Measurements from ENCODE around the gene MECP2.

The MECP2 gene

DNA sequence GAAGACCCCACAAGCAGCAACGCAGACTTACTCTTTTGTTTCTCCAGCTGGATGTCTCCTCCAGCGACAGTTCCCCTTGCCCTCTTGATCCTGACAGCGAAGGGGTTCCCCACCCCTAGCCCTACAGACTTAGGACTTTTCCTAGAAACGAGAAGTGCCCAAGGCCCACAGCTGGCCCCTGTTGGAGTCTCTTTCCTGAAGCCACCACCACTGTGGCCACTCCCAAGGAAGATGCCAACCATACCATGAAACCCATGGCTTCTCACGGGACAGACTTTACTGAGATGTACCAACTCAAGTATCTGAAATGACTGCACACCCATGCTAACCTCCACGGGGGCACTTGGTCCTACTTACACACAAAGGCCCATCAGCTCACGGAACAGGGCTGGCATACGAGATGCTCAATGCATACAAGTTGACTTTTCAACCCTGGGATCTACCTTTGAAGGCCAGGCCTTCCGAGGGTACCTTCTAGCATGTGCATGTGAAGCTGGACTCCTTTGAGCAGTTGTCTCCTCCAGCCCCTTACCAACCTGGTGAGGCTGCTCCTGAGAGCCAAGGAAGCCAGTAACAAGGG is 76.9 kb downstream of the MECP2 start:
- H3K4me3 ChIP-seq (ENCODE audit: low read depth, low read length): peak overlapping the region; percentile 83
- no peak for TF ChIP-seq CTCF (IDR thresholded peaks at IDR 0.05; ENCODE audit: low read depth, low read length, missing control alignments)
- no peak for DNase-seq (ENCODE audit: low read depth)

- DNase-seq (ENCODE audit: low read depth): no peak
- peak within 1 kb of the TSS; percentile 83 for H3K4me3 ChIP-seq (ENCODE audit: low read depth, low read length)
- no peak for TF ChIP-seq CTCF (IDR thresholded peaks at IDR 0.05; ENCODE audit: low read depth, low read length, missing control alignments)
These were observed 77.6 kb downstream of the MECP2 start, which contains the start of gene IRAK1 for GRCh38 chrX:154019633-154020528. Gene IRAK1 (minus strand): TSS chrX:154019902. CDS start chrX:154019812, 90 bp downstream.

DNA sequence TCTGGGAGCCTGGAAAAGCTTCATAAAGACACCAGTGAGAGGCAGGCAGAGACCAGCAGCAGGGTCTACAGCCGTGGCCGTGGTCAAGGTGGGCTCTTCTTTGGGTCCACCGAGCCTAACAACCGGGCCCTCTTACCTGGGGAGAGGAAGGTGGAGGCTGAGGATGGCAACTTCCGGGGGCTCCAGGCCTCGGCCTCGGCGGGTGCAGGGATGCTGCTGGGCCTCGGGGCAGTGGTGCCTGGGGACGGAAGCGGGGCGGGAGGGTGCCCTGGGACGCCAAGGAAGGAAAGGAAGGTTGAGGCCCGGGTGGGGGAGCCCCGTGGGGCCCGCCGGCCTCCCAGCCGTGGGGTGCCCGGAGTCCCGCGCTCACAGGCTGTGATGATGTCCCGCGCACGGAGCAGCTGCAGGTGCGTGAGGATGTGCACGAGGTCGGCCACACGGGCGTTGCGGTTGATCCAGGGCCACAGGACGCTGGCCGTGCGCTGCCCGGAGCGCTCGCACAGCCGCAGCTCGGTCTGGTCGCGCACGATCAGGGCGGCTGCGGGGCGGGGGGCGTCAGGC is 78.4 kb downstream of the MECP2 start:
- TF ChIP-seq CTCF (IDR thresholded peaks at IDR 0.05; ENCODE audit: low read depth, low read length, missing control alignments): no peak
- DNase-seq (ENCODE audit: low read depth): no peak
- peak overlapping the region; percentile 83 for H3K4me3 ChIP-seq (ENCODE audit: low read depth, low read length)

DNA sequence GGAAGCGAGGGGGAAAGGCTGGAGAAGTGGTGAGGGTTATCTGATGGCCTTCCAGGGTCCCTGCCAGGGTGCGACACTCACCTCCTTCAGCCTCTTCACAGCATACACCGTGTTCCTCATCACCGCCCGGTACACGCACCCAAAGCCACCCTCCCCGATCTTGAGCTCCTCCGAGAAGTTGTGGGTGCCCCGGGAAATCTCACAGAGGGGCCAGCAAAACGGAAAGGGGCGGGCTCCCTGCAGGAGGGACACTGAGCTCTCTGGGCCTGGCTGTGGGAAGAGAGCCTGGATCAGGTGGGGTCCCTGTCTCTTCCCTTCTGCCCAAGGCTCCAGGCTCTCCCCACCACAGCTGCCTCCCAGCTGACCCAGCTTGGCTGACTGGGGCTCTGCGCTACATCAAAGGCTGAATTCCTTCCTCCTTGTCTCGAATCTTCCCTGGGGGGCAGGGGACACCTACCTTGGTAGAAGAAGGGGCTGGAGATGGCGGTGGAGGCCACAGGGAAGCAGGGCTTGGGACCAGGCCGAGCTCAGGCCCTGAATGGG is 78.9 kb downstream of the MECP2 start:
- no peak for TF ChIP-seq CTCF (IDR thresholded peaks at IDR 0.05; ENCODE audit: low read depth, low read length, missing control alignments)
- DNase-seq (ENCODE audit: low read depth): no peak
- H3K4me3 ChIP-seq (ENCODE audit: low read depth, low read length): peak overlapping the region; percentile 83

GRCh38 chrX:154017766-154018517 is 79.6 kb downstream of the MECP2 start:
- H3K4me3 ChIP-seq (ENCODE audit: low read depth, low read length): peak overlapping the region; percentile 83
- TF ChIP-seq CTCF (IDR thresholded peaks at IDR 0.05; ENCODE audit: low read depth, low read length, missing control alignments): no peak
- DNase-seq (ENCODE audit: low read depth): no peak

GRCh38 chrX:154016366-154017076 is 81.0 kb downstream of the MECP2 start:
- TF ChIP-seq CTCF (IDR thresholded peaks at IDR 0.05; ENCODE audit: low read depth, low read length, missing control alignments): no peak
- H3K4me3 ChIP-seq (ENCODE audit: low read depth, low read length): no peak overlapping the region
- DNase-seq (ENCODE audit: low read depth): no peak

Measured in GM12864 (cell line).